Measurements from ENCODE around the gene UBQLN4. TPM values are rescaled to one million over a fixed set of nuclear protein-coding genes. Genes with fewer than 3 reads are reported as not detected.

UBQLN4 gene
- total RNA-seq, 1 donor from 2014 or later, result 30.0 TPM

DNA sequence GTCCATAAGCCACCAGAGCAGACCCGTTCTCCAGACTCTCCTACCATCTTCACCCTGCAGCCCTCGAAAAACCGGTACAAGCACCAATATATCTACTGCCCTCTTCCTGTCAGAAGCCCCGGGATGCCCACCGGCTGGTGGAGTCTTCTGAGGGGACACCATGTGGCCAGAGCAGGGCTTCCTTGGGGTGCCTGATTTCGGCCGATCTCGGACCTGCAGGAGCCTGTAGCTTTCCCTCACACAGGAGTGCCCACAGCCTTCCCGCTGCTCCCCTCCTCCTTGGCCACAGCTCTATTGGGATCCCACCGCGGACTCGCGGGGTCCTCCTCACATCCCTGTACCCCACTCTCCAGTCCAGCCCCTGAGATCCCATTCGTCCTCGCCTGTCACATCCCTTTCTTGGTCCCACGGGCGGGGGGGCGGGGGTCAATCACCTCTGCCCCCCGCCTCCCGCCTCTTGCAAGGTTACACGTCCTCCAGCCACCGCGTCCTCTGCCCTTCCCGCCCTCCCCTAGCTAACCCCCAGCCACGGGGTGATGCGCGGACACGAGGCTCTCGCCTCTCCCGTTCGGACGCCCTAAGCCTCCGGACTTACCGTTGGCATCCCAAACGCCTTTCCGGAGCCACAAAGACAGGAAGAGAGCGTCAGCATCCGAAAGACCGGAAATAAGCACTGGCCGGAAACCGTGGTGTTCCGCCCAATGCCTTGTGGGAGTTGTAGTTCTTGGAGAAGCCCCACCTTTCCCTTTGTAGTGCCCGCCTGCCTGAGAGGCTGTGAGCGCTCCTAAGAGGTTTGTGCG, 33.1 kb downstream of the UBQLN4 start, which contains the start of gene SSR2:
Gene SSR2, minus strand, starts transcription at position 659 of the 800 bp plus-strand sequence. CDS start 784 bp downstream, outside the sequence.
- DNase-seq (ENCODE audit: low spot score), result peak; percentile 93

- no peak for DNase-seq (ENCODE audit: low spot score)
These were observed 33.7 kb downstream of the UBQLN4 start for GRCh38 chr1:156019946-156020292.

GRCh38 chr1:156014829-156015228, 38.8 kb downstream of the UBQLN4 start:
- no peak for DNase-seq (ENCODE audit: low spot score)

GRCh38 chr1:156012051-156012817, 41.4 kb downstream of the UBQLN4 start:
- DNase-seq (ENCODE audit: low spot score), result no peak

DNA sequence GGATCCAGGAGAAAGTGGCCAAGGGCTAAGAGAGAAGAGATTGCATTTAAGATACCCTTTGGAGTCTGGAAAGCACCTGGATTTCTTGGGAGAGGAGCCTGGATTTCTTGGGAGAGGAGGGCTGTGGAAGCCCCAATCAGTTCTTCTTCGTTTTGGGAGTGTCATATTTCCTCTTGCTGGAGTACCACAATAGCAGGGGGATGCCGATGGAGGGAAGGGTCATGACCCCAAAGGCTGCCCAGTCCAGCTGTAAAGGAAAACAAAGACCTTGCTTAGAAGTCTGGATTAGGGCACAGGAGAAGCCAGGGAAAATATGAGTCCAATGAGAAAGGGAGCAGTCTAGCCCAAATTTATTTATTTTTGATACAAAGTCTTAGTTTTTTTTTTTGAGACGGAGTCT, 44.2 kb downstream of the UBQLN4 start:
- DNase-seq (ENCODE audit: low spot score), result no peak

DNA sequence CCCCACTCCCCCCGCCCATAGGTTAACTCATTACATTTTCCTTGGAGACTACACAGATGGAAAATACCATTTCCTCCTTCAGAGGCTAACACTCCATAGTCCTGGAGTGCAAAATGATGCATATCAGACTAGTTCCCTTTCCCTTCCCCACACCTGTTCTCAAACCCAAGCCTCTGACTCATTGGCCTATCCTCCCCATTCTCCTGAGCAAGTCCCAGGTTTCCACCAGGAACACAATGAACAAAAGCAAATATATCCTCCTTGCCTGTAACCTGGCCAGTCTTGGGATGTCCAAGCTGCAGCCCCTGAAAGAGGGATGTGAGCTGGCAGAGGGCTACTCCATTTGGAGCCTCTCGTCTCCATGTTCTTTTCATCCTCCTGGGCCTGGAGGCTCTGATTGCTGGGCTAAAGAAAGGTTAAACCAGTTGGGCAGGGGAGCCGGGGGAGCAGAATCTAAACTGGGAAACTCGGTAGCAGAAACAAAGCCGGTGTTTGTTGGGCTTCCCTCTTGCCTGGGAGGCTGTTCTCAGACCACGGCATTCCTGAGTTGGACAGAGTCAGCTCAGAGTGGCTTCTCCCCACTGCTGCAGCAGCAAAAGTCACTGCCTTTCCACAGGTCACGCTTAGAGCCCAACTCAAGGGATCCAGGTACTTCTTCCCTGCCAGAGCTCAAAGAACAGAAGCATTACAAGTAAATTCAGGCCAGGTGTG, 46.8 kb downstream of the UBQLN4 start:
- DNase-seq (ENCODE audit: low spot score), result no peak

GRCh38 chr1:156004843-156005584, 48.6 kb downstream of the UBQLN4 start:
- DNase-seq (ENCODE audit: low spot score), result no peak

DNA sequence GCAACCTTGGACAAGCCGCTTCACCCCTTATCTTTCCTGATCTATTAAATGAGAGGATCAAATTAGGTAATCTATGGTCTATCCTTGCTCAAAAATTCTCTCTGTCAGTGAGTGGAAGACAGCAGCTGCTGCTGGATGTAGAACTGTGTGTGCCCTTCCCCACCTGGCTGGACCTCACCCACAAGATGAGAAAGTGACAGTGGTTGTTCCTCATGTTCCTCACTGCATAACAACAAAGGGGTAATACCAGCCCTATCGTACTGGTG, 49.7 kb downstream of the UBQLN4 start:
- no peak for DNase-seq (ENCODE audit: low spot score)

DNA sequence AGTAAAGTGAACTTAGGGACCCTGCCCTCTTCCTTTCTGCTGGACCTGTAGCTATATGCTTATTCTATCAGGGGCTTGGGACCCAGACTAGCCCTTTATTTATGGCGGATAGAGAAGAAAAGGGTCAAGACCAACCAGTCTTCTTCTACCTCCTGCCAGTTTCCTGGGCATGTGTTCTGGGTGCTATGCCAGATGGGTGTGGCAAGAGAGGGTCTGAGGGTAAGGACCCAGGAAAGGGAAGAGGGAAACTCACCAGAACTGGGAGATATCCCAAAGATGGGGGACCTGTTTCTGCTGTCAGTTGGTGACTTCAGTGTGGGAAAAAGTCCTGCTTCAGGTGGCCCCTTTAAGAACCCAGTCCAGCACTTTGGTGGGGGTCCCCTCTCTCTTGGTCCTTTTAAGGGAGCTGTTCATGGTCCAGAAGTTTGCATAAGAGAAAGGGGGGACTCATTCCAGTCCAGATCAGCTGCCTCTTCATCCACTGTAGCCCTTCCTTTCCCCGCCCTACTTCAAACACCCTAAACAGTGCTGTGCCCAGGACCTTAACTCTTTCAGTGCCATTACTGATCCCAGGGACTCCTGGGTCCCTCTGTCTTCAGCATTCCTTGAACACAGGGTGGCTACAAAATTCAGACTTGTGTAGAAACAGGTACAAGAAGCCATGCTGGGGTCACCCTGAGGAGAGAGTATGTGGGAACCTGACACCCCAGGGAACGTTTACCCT, 51.2 kb downstream of the UBQLN4 start:
- DNase-seq (ENCODE audit: low spot score), result no peak

- DNase-seq (ENCODE audit: low spot score), result no peak
These were observed 51.9 kb downstream of the UBQLN4 start for GRCh38 chr1:156001662-156002171.

- DNase-seq (ENCODE audit: low spot score), result no peak
These were observed 52.5 kb downstream of the UBQLN4 start for GRCh38 chr1:156001021-156001661.

DNA sequence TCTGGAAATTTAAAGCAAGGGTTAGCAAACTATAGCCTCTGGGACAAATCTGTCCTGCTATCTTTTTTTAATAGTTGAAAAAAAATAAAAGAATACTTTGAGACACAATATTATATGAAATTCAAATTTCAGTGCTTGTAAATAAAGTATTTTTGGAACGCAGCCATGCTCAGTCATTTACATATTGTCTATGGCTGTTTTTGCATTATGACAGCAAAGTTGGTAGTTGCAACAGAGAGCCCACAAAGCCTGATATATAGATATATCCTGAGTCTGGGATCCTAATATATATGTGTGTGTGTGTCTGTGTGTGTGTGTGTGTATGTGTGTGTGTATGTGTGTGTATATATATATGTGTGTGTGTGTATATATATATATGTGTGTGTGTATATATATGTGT, 53.6 kb downstream of the UBQLN4 start:
- DNase-seq (ENCODE audit: low spot score), result no peak

DNA sequence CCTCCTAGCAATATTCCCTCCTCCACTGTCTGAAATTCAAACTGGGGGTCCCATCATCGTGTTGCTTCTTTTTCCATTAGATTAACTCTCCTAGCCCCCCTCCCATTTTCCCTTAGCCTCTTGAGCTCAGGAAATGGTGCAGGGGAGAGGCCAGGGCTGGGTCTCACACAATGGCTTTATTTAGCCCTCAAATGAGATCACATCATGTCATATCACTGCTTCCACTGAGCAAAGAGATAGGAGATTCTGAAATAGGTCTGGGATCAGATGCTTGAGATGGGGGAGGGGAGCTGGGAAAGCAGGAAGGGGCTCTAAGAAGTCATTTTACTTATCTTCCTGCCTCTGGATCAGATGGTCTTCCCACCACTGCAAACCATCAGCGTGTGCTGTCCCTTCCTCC, 57.4 kb downstream of the UBQLN4 start:
- no peak for DNase-seq (ENCODE audit: low spot score)

GRCh38 chr1:155993595-155993994, 60.0 kb downstream of the UBQLN4 start:
- DNase-seq (ENCODE audit: low spot score), result no peak

GRCh38 chr1:155990005-155990739, 63.4 kb downstream of the UBQLN4 start:
- DNase-seq (ENCODE audit: low spot score), result no peak

DNA sequence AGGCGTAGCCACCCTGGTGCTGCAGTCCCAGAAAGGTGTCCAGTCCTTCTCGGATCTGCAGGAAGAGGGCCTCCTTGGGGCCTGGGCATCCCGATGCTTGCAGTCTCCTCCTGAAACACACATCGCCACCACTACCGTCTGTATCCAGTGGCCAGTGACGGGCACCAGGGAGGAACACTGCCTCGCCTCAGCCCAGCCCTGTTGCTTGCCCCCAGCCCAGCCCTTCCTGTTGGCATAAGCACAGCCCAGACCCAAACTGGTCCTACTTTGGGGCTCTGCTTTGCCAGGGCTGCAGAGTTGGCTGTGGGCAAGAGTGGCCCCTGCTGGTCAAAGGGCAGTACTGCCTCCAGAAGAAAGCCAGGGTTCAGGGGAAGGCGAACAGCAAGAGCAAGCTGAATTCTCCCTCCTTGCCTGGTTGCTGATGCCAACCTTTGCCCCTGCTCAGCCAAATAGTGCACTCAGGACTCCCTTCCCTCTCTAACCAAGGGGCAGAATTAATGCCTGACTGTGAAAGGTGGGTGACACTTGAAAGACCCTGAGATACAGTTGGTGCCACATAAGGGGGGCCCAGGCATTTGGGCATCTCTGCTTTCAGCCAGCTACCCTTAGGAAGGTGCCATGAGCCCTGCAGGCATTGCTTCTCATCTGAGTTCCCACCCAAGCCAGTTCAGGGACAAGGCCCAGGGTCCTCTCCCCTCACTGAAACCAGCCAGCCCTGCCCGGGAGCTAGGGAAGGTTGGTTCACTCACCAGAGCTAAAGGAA, 64.2 kb downstream of the UBQLN4 start:
- DNase-seq (ENCODE audit: low spot score), result peak; percentile 92
